ENCODE data around the gene FMNL3.

DNA sequence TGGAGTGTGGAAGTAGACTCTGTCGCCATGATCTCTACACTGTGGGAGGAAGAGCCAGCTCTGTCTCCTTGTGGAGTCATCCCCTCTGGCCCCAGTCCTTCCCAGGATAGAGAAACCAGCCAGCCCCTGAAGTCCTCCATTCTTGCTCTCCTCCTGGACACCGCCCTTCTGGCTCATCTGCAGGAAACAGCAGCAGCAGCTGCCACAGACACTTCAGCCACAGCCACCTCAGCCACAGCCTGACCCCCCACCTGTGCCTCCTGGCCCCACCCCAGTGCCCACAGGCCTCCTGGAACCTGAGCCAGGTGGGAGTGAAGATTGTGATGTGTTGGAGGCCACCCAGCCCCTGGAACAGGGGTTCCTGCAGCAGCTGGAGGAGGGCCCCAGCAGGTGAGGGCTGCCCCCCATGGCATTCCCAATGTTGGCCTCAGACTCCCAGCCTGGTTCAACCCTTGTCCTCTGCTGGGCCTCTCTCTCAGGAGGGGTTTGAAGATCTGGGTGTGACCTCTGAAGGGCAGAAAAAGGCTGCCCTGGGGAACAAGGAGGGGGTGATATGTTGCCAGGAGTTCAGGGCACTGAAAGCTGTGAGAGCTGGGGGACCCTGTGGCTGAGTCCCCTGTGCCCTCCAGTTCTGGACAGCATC, 73.4 kb downstream of the FMNL3 start:
- TF ChIP-seq TCF7L2 (IDR thresholded peaks at IDR 0.05; ENCODE audit: low read depth, low read length) (no peak), RBFOX2 (IDR thresholded peaks at IDR 0.05; ENCODE audit: low read depth, low read length) (no peak), POLR2A (IDR thresholded peaks at IDR 0.05; ENCODE audit: insufficient read depth in 1 of 2, low read depth in 2 of 2, low read length in 2 of 2) (no peak)
